Measurements from ENCODE around the gene SKIC2.

GRCh38 chr6:31915756-31916155 lies 43.2 kb upstream of the SKIC2 start:
- TF ChIP-seq, protein P1, sequence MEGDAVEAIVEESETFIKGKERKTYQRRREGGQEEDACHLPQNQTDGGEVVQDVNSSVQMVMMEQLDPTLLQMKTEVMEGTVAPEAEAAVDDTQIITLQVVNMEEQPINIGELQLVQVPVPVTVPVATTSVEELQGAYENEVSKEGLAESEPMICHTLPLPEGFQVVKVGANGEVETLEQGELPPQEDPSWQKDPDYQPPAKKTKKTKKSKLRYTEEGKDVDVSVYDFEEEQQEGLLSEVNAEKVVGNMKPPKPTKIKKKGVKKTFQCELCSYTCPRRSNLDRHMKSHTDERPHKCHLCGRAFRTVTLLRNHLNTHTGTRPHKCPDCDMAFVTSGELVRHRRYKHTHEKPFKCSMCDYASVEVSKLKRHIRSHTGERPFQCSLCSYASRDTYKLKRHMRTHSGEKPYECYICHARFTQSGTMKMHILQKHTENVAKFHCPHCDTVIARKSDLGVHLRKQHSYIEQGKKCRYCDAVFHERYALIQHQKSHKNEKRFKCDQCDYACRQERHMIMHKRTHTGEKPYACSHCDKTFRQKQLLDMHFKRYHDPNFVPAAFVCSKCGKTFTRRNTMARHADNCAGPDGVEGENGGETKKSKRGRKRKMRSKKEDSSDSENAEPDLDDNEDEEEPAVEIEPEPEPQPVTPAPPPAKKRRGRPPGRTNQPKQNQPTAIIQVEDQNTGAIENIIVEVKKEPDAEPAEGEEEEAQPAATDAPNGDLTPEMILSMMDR (IDR thresholded peaks at IDR 0.05), result no peak
- TF ChIP-seq IRF2 (CRISPR knock-in tag; IDR thresholded peaks at IDR 0.05; ENCODE audit: borderline replicate concordance, low read depth) (no peak), USF2 (CRISPR knock-in tag; IDR thresholded peaks at IDR 0.05) (no peak)
